ENCODE results near the gene CPB2.

Gene CPB2

GRCh38 chr13:46104868-46105267 lies at the start of gene CPB2:
Gene CPB2, minus strand, starts transcription at chr13:46105033. Its CDS starts 24 bp downstream, at chr13:46105009.
- no peak for DNase-seq

GRCh38 chr13:46154136-46154801 lies 49.4 kb upstream of the CPB2 start:
- DNase-seq, result no peak

GRCh38 chr13:46152627-46153328 lies 47.9 kb upstream of the CPB2 start:
- no peak for DNase-seq

GRCh38 chr13:46150134-46150693 lies 45.4 kb upstream of the CPB2 start:
- no peak for DNase-seq

- peak; percentile 82 for DNase-seq
These were observed 44.7 kb upstream of the CPB2 start for GRCh38 chr13:46149272-46150133.

GRCh38 chr13:46146898-46147297 lies 42.1 kb upstream of the CPB2 start:
- DNase-seq, result no peak

GRCh38 chr13:46145950-46146349 lies 41.1 kb upstream of the CPB2 start:
- DNase-seq, result no peak

GRCh38 chr13:46145135-46145534 lies 40.3 kb upstream of the CPB2 start:
- no peak for DNase-seq

GRCh38 chr13:46143184-46143701 lies 38.4 kb upstream of the CPB2 start:
- no peak for DNase-seq

- DNase-seq, result no peak
These were observed 37.9 kb upstream of the CPB2 start for GRCh38 chr13:46142776-46143175.

GRCh38 chr13:46140044-46140443 lies 35.2 kb upstream of the CPB2 start:
- no peak for DNase-seq

GRCh38 chr13:46137627-46138317 lies 32.9 kb upstream of the CPB2 start:
- DNase-seq, result no peak

- no peak for DNase-seq
These were observed 31.9 kb upstream of the CPB2 start for GRCh38 chr13:46136688-46137087.

- DNase-seq, result no peak
These were observed 30.2 kb upstream of the CPB2 start for GRCh38 chr13:46134961-46135522.

GRCh38 chr13:46134494-46134893 lies 29.7 kb upstream of the CPB2 start:
- no peak for DNase-seq

GRCh38 chr13:46132109-46132508 lies 27.3 kb upstream of the CPB2 start:
- no peak for DNase-seq

- DNase-seq, result no peak
These were observed 26.9 kb upstream of the CPB2 start for GRCh38 chr13:46131705-46132104.

GRCh38 chr13:46129955-46130618 lies 25.3 kb upstream of the CPB2 start:
- DNase-seq, result no peak

GRCh38 chr13:46129124-46129523 lies 24.3 kb upstream of the CPB2 start:
- no peak for DNase-seq

- DNase-seq, result no peak
These were observed 22.7 kb upstream of the CPB2 start for GRCh38 chr13:46127358-46128023.
